SK-N-SH treated with all-trans-retinoic acid at 6 μM for 48 hours (cell line): ENCODE measurements around the gene SPCS3.

ENCODE experiments used
- ARNTL ChIP-seq: fragments of 450-650 bp; formaldehyde crosslinking; IDR thresholded peaks from 2 replicates; pipeline ENCODE4 v1.5.0; 2020; ENCODE audit warnings: low read depth, mild to moderate bottlenecking, moderate library complexity, borderline replicate concordance
- ISL1 ChIP-seq: fragments of 250-450 bp; sonication (Bioruptor Pico); IDR thresholded peaks from 2 replicates; pipeline ENCODE4 v2.1.2; 2022; ENCODE audit warnings: mild to moderate bottlenecking, moderate library complexity
- PPARA ChIP-seq: fragments of 250-450 bp; sonication (Bioruptor Pico); IDR thresholded peaks from 2 replicates; pipeline ENCODE4 v1.5.0; 2020; ENCODE audit warnings: mild to moderate bottlenecking, borderline replicate concordance
- RARB ChIP-seq: fragments of 250-450 bp; sonication (Bioruptor Pico); IDR thresholded peaks from 2 replicates; pipeline ENCODE4 v1.8.0; 2021; ENCODE audit warnings: mild to moderate bottlenecking, moderate library complexity
- ZC3H10 ChIP-seq: fragments of 250-450 bp; sonication (Bioruptor Pico); IDR thresholded peaks from 2 replicates; pipeline ENCODE4 v1.5.1; 2021; ENCODE audit warnings: mild to moderate bottlenecking, moderate library complexity
- ZFP3 ChIP-seq: fragments of 250-450 bp; sonication (Bioruptor Pico); IDR thresholded peaks from 2 replicates; pipeline ENCODE4 v1.5.0; 2020; ENCODE audit warnings: mild to moderate bottlenecking, moderate library complexity
- ZNF565 ChIP-seq: fragments of 450-650 bp; formaldehyde crosslinking; conservative IDR thresholded peaks from 2 replicates; pipeline ENCODE4 v1.5.0; 2020; ENCODE audit warnings: low read depth, mild to moderate bottlenecking, moderate library complexity
- ZNF70 ChIP-seq: fragments of 450-650 bp; formaldehyde crosslinking; IDR thresholded peaks from 2 replicates; pipeline ENCODE4 v1.5.0; 2020; ENCODE audit warnings: mild to moderate bottlenecking, moderate library complexity
- ZNF8 ChIP-seq: fragments of 450-650 bp; formaldehyde crosslinking; IDR thresholded peaks from 2 replicates; pipeline ENCODE4 v1.5.0; 2020; ENCODE audit warnings: mild to moderate bottlenecking, moderate library complexity
- TF ChIP-seq, protein P1 (sequence below): fragments of 250-450 bp; sonication (Bioruptor Pico); IDR thresholded peaks from 2 replicates; pipeline ENCODE4 v1.8.0; 2020; ENCODE audit warnings: mild to moderate bottlenecking, moderate library complexity, borderline replicate concordance
- TF ChIP-seq, protein P2 (sequence below): fragments of 250-450 bp; sonication (Bioruptor Pico); IDR thresholded peaks from 2 replicates; pipeline ENCODE4 v1.5.1; 2020; ENCODE audit warnings: low read depth, mild to moderate bottlenecking, moderate library complexity

DNA sequence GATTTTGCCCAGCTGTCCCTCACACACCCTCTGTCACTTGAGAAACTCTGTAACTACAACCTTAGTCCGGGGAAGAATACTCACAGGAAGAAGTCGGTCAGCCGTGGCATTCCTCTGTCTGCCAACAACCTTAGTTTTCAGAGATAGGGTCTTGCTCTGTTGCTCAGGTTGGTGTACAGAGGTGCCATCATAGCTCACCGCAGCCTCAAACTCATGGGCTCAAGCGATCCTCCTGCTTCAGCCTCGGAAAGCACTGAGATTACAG is 12.2 kb upstream of the SPCS3 start:
- no peak for TF ChIP-seq PPARA (CRISPR knock-in tag)
- TF ChIP-seq ISL1 (CRISPR knock-in tag): no peak
- TF ChIP-seq RARB (CRISPR knock-in tag): no peak
- TF ChIP-seq, protein P1, sequence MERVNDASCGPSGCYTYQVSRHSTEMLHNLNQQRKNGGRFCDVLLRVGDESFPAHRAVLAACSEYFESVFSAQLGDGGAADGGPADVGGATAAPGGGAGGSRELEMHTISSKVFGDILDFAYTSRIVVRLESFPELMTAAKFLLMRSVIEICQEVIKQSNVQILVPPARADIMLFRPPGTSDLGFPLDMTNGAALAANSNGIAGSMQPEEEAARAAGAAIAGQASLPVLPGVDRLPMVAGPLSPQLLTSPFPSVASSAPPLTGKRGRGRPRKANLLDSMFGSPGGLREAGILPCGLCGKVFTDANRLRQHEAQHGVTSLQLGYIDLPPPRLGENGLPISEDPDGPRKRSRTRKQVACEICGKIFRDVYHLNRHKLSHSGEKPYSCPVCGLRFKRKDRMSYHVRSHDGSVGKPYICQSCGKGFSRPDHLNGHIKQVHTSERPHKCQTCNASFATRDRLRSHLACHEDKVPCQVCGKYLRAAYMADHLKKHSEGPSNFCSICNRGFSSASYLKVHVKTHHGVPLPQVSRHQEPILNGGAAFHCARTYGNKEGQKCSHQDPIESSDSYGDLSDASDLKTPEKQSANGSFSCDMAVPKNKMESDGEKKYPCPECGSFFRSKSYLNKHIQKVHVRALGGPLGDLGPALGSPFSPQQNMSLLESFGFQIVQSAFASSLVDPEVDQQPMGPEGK (CRISPR knock-in tag): no peak
- no peak for TF ChIP-seq ZFP3 (CRISPR knock-in tag)
- TF ChIP-seq ZNF565: no peak
- no peak for TF ChIP-seq ZNF70 (CRISPR knock-in tag)
- no peak for TF ChIP-seq ZC3H10 (CRISPR knock-in tag)
- TF ChIP-seq, protein P2, sequence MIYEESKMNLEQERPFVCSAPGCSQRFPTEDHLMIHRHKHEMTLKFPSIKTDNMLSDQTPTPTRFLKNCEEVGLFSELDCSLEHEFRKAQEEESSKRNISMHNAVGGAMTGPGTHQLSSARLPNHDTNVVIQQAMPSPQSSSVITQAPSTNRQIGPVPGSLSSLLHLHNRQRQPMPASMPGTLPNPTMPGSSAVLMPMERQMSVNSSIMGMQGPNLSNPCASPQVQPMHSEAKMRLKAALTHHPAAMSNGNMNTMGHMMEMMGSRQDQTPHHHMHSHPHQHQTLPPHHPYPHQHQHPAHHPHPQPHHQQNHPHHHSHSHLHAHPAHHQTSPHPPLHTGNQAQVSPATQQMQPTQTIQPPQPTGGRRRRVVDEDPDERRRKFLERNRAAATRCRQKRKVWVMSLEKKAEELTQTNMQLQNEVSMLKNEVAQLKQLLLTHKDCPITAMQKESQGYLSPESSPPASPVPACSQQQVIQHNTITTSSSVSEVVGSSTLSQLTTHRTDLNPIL (CRISPR knock-in tag): no peak
- TF ChIP-seq ZNF8 (CRISPR knock-in tag): no peak
- TF ChIP-seq ARNTL: no peak
